Neural cell (in vitro differentiated cells): ENCODE data around the gene PACSIN2. TPM values are rescaled to one million over a fixed set of nuclear protein-coding genes. Genes with fewer than 3 reads are reported as not detected.

ENCODE experiments used
- H2AFZ ChIP-seq: fragments of 200-600, 300-800 bp; sonication (generic), shearing (Covaris generic); 2 replicates; pipeline ENCODE4 v1.6.0; 2014; ENCODE audit warnings: low read depth, mild to moderate bottlenecking, antibody characterized with exemption, low read length, moderate library complexity
- H3F3A ChIP-seq: fragments of 200-600 bp; shearing (Covaris generic); 2 replicates; pipeline ENCODE4 v1.6.1; 2016; ENCODE audit warnings: mild to moderate bottlenecking, moderate library complexity, mixed read lengths, antibody characterized with exemption, low read length; ENCODE audit not compliant: insufficient read depth, poor library complexity, severe bottlenecking
- H3K27ac ChIP-seq: fragments of 200-600, 300-800 bp; sonication (generic), shearing (Covaris generic); 2 replicates; pipeline ENCODE4 v1.5.1; 2014; ENCODE audit warnings: mild to moderate bottlenecking, low read length, moderate library complexity
- H3K27me3 ChIP-seq: fragments of 300-800, 200-600 bp; sonication (generic), shearing (Covaris generic); 2 replicates; pipeline ENCODE4 v1.6.0; 2014; ENCODE audit warnings: mild to moderate bottlenecking, low read depth, low read length, moderate library complexity; ENCODE audit not compliant: insufficient read depth
- H3K36me3 ChIP-seq: fragments of 300-800, 200-600 bp; sonication (generic), shearing (Covaris generic); 2 replicates; pipeline ENCODE4 v1.5.1; 2014; ENCODE audit warnings: mild to moderate bottlenecking, antibody characterized with exemption, low read length, moderate library complexity; ENCODE audit not compliant: insufficient read depth
- H3K4me2 ChIP-seq: fragments of 300-800, 200-600 bp; sonication (generic), shearing (Covaris generic); 2 replicates; pipeline ENCODE4 v1.6.0; 2014; ENCODE audit warnings: mild to moderate bottlenecking, low read length
- H3K4me3 ChIP-seq: fragments of 300-800, 200-600 bp; sonication (generic), shearing (Covaris generic); 2 replicates; pipeline ENCODE4 v1.5.1; 2014; ENCODE audit warnings: mild to moderate bottlenecking, low read length, moderate library complexity
- H3K79me2 ChIP-seq: fragments of 200-600 bp; shearing (Covaris generic); replicated peaks from 2 replicates; pipeline ENCODE4 v1.6.0; 2014; ENCODE audit warnings: mild to moderate bottlenecking, low read length, moderate library complexity; ENCODE audit not compliant: insufficient read depth
- H3K9ac ChIP-seq: fragments of 300-800, 200-600 bp; sonication (generic), shearing (Covaris generic); 2 replicates; pipeline ENCODE4 v1.6.1; 2016; ENCODE audit warnings: mild to moderate bottlenecking, low read length, mixed read lengths
- H3K9me2 ChIP-seq: fragments of 200-600 bp; shearing (Covaris generic); 2 replicates; pipeline ENCODE4 v1.6.1; 2016; ENCODE audit warnings: mild to moderate bottlenecking, low read length, mixed read lengths; ENCODE audit not compliant: insufficient read depth
- H3K9me3 ChIP-seq: fragments of 200-600, 300-800 bp; sonication (generic), shearing (Covaris generic); 2 replicates; pipeline ENCODE4 v1.6.1; 2016; ENCODE audit warnings: mild to moderate bottlenecking, mixed run types, low read length, moderate library complexity, mixed read lengths
- H4K20me1 ChIP-seq: fragments of 200-600 bp; shearing (Covaris generic); 2 replicates; pipeline ENCODE4 v1.6.1; 2016; ENCODE audit warnings: mild to moderate bottlenecking, mixed run types; ENCODE audit not compliant: insufficient read depth
- CTCF ChIP-seq: fragments of 450-650 bp; IDR thresholded peaks from 2 replicates; pipeline ENCODE4 v1.5.1; 2014; ENCODE audit warnings: antibody characterized with exemption, mild to moderate bottlenecking, moderate library complexity; ENCODE audit not compliant: poor library complexity, severe bottlenecking
- EP300 ChIP-seq: fragments of 450-650 bp; conservative IDR thresholded peaks from 2 replicates; pipeline ENCODE4 v1.6.1; 2014; ENCODE audit warnings: antibody characterized with exemption, mild to moderate bottlenecking, moderate library complexity; ENCODE audit not compliant: poor library complexity, severe bottlenecking
- EZH2 ChIP-seq: fragments of 200-600, 300-800 bp; shearing (Covaris generic), sonication (generic); IDR thresholded peaks from 2 replicates; pipeline ENCODE4 v1.6.1; 2014; ENCODE audit warnings: antibody characterized with exemption, low read length, borderline replicate concordance, mild to moderate bottlenecking; ENCODE audit not compliant: insufficient read depth, poor library complexity, severe bottlenecking
- MXI1 ChIP-seq: fragments of 450-650 bp; conservative IDR thresholded peaks from 2 replicates; pipeline ENCODE4 v1.6.1; 2014; ENCODE audit warnings: antibody characterized with exemption, mild to moderate bottlenecking; ENCODE audit not compliant: poor library complexity, severe bottlenecking
- POLR2AphosphoS5 ChIP-seq: IDR thresholded peaks from 2 replicates; pipeline ENCODE4 v1.6.1; 2012
- RAD21 ChIP-seq: fragments of 450-650 bp; conservative IDR thresholded peaks from 2 replicates; pipeline ENCODE4 v1.6.1; 2014; ENCODE audit warnings: antibody characterized with exemption, mild to moderate bottlenecking, moderate library complexity
- REST ChIP-seq: IDR thresholded peaks from 2 replicates; pipeline ENCODE4 v1.6.1; 2012; ENCODE audit warnings: borderline replicate concordance
- SMC3 ChIP-seq: fragments of 450-650 bp; conservative IDR thresholded peaks from 2 replicates; pipeline ENCODE4 v1.6.1; 2014; ENCODE audit warnings: antibody characterized with exemption, mild to moderate bottlenecking, moderate library complexity; ENCODE audit not compliant: poor library complexity
- TAF1 ChIP-seq: IDR thresholded peaks from 2 replicates; pipeline ENCODE4 v1.6.1; 2012; ENCODE audit warnings: low read depth
- polyA plus RNA-seq: library from polyadenylated mRNA; depleted of rRNA; stranded (reverse); fragments of >200 nt; gene quantifications from 2 replicates; pipeline ENCODE4 v1.2.3, GENCODE V29; 2014

The PACSIN2 gene
- polyA plus RNA-seq, 1 donor from 2014 or later = 47.2 TPM

- Histone ChIP-seq H2AFZ (no peak overlapping the region), H3K9me2 (no peaks in the 10 kb centered on the region), H3F3A (no peaks in the 10 kb centered on the region), H3K79me2 (no peaks in the 10 kb centered on the region), H3K27ac (no peak overlapping the region), H3K9me3 (no peaks in the 10 kb centered on the region), H3K9ac (no peak overlapping the region), H3K4me2 (no peak overlapping the region), H4K20me1 (no peaks in the 10 kb centered on the region), H3K36me3 (no peaks in the 10 kb centered on the region), H3K4me3 (no peak overlapping the region), H3K27me3 (no peaks in the 10 kb centered on the region)
- TF ChIP-seq EZH2 (no peak), TAF1 (no peak), EP300 (no peak), POLR2AphosphoS5 (no peak), MXI1 (no peak), RAD21 (no peak), CTCF (no peak), REST (no peak), SMC3 (no peak)
Measured at GRCh38 chr22:43047605-43048004, 32.7 kb upstream of the PACSIN2 start.

GRCh38 chr22:43044290-43044712, 29.4 kb upstream of the PACSIN2 start:
- no peaks in the 10 kb centered on the region for H3K9me2 ChIP-seq
- H3K27ac ChIP-seq = no peak overlapping the region
- H3K27me3 ChIP-seq = no peaks in the 10 kb centered on the region
- H3K9me3 ChIP-seq = no peaks in the 10 kb centered on the region
- H3K9ac ChIP-seq = no peak overlapping the region
- H2AFZ ChIP-seq = no peak overlapping the region
- TF ChIP-seq REST (no peak), TAF1 (no peak), CTCF (no peak)
- no peak overlapping the region for H3K4me2 ChIP-seq
- no peaks in the 10 kb centered on the region for H3K79me2 ChIP-seq
- H3K36me3 ChIP-seq = no peaks in the 10 kb centered on the region
- no peaks in the 10 kb centered on the region for H4K20me1 ChIP-seq
- H3K4me3 ChIP-seq = no peak overlapping the region
- no peaks in the 10 kb centered on the region for H3F3A ChIP-seq
